ENCODE data around the gene SOX12.
"Not testable (repeated sequence)": the region's sequence is repeated elsewhere in the genome, so short reads cannot be mapped to it uniquely, and the experiment has no call there.

The SOX12 gene

GRCh38 chr20:347317-347639, 21.9 kb downstream of the SOX12 start:
- Mint-ChIP-seq H3K36me3 (ENCODE audit: insufficient read depth) (peaks cover 5% of the 10 kb centered on the region), H3K4me1 (peaks cover 21% of the 10 kb centered on the region), H3K4me3 (peak overlapping the region; percentile 88), H3K27ac (ENCODE audit: low read depth) (no peak overlapping the region), H3K27me3 (no peaks in the 10 kb centered on the region), H3K9me3 (no peaks in the 10 kb centered on the region)
- DNase-seq (ENCODE audit: low spot score in 2 of 2) (no peak), ATAC-seq (replicated peaks; ENCODE audit: extremely low read depth, poor library complexity, severe bottlenecking) (no peak)

- Mint-ChIP-seq H3K27me3 (no peaks in the 10 kb centered on the region), H3K9me3 (no peaks in the 10 kb centered on the region), H3K36me3 (ENCODE audit: insufficient read depth) (peaks cover 5% of the 10 kb centered on the region), H3K4me1 (peaks cover 21% of the 10 kb centered on the region), H3K27ac (ENCODE audit: low read depth) (peak overlapping the region; percentile 78), H3K4me3 (peak overlapping the region; percentile 88)
- DNase-seq (ENCODE audit: low spot score in 2 of 2) = no peak
- ATAC-seq (replicated peaks; ENCODE audit: extremely low read depth, poor library complexity, severe bottlenecking) = peak; percentile 74
Observed at GRCh38 chr20:347640-348484, 22.5 kb downstream of the SOX12 start.

GRCh38 chr20:348972-349841, 23.9 kb downstream of the SOX12 start:
- peaks cover 5% of the 10 kb centered on the region for H3K36me3 Mint-ChIP-seq (ENCODE audit: insufficient read depth)
- H3K27me3 Mint-ChIP-seq = no peaks in the 10 kb centered on the region
- H3K4me3 Mint-ChIP-seq = peak overlapping the region; percentile 88
- H3K4me1 Mint-ChIP-seq = peaks cover 21% of the 10 kb centered on the region
- H3K27ac Mint-ChIP-seq (ENCODE audit: low read depth) = no peak overlapping the region
- no peak for DNase-seq (ENCODE audit: low spot score in 2 of 2)
- no peak for ATAC-seq (replicated peaks; ENCODE audit: extremely low read depth, poor library complexity, severe bottlenecking)
- H3K9me3 Mint-ChIP-seq = no peaks in the 10 kb centered on the region

GRCh38 chr20:353166-353565, 27.8 kb downstream of the SOX12 start:
- DNase-seq (ENCODE audit: low spot score in 2 of 2) (no peak), ATAC-seq (replicated peaks; ENCODE audit: extremely low read depth, poor library complexity, severe bottlenecking) (no peak)
- no peak overlapping the region for H3K27ac Mint-ChIP-seq (ENCODE audit: low read depth)

GRCh38 chr20:354298-354977, 29.1 kb downstream of the SOX12 start:
- Mint-ChIP-seq H3K4me3 (no peak overlapping the region), H3K36me3 (ENCODE audit: insufficient read depth) (no peaks in the 10 kb centered on the region), H3K27ac (ENCODE audit: low read depth) (no peak overlapping the region), H3K4me1 (peaks cover 5% of the 10 kb centered on the region), H3K27me3 (no peaks in the 10 kb centered on the region), H3K9me3 (no peaks in the 10 kb centered on the region)
- DNase-seq (ENCODE audit: low spot score in 2 of 2) (peak; percentile 72 to 74), ATAC-seq (replicated peaks; ENCODE audit: extremely low read depth, poor library complexity, severe bottlenecking) (peak; percentile 95)

More at GRCh38 chr20:353166-353565, 27.8 kb downstream of the SOX12 start:
- Mint-ChIP-seq H3K4me1 (peaks cover 10% of the 10 kb centered on the region), H3K9me3 (no peaks in the 10 kb centered on the region), H3K4me3 (no peak overlapping the region), H3K27me3 (no peaks in the 10 kb centered on the region), H3K36me3 (ENCODE audit: insufficient read depth) (peaks cover 4% of the 10 kb centered on the region)

- H3K27ac Mint-ChIP-seq (ENCODE audit: low read depth); H3K9me3 Mint-ChIP-seq; H3K27me3 Mint-ChIP-seq; H3K4me1 Mint-ChIP-seq; ATAC-seq (replicated peaks; ENCODE audit: extremely low read depth, poor library complexity, severe bottlenecking); H3K36me3 Mint-ChIP-seq (ENCODE audit: insufficient read depth); H3K4me3 Mint-ChIP-seq; DNase-seq (ENCODE audit: low spot score in 2 of 2): not testable (repeated sequence)
Observed at GRCh38 chr20:356154-356553, 30.8 kb downstream of the SOX12 start.

- H3K4me1 Mint-ChIP-seq = peaks cover 5% of the 10 kb centered on the region
- H3K27me3 Mint-ChIP-seq = no peaks in the 10 kb centered on the region
- no peak overlapping the region for H3K27ac Mint-ChIP-seq (ENCODE audit: low read depth)
Observed at GRCh38 chr20:356745-357144, 31.4 kb downstream of the SOX12 start.

GRCh38 chr20:358891-359555, 33.7 kb downstream of the SOX12 start:
- Mint-ChIP-seq H3K27ac (ENCODE audit: low read depth) (no peak overlapping the region), H3K27me3 (no peaks in the 10 kb centered on the region), H3K4me3 (no peak overlapping the region), H3K36me3 (ENCODE audit: insufficient read depth) (peaks cover 1% of the 10 kb centered on the region), H3K4me1 (no peaks in the 10 kb centered on the region), H3K9me3 (no peaks in the 10 kb centered on the region)
- DNase-seq (ENCODE audit: low spot score in 2 of 2) = no peak
- no peak for ATAC-seq (replicated peaks; ENCODE audit: extremely low read depth, poor library complexity, severe bottlenecking)

More at GRCh38 chr20:356745-357144, 31.4 kb downstream of the SOX12 start:
- H3K9me3 Mint-ChIP-seq = no peaks in the 10 kb centered on the region
- peaks cover 1% of the 10 kb centered on the region for H3K36me3 Mint-ChIP-seq (ENCODE audit: insufficient read depth)
- ATAC-seq (replicated peaks; ENCODE audit: extremely low read depth, poor library complexity, severe bottlenecking) (no peak), DNase-seq (ENCODE audit: low spot score in 2 of 2) (no peak)
- no peak overlapping the region for H3K4me3 Mint-ChIP-seq

GRCh38 chr20:361561-361960, 36.2 kb downstream of the SOX12 start:
- ATAC-seq (replicated peaks; ENCODE audit: extremely low read depth, poor library complexity, severe bottlenecking) = no peak
- H3K4me1 Mint-ChIP-seq = no peaks in the 10 kb centered on the region
- no peak overlapping the region for H3K4me3 Mint-ChIP-seq
- no peak overlapping the region for H3K27ac Mint-ChIP-seq (ENCODE audit: low read depth)
- H3K9me3 Mint-ChIP-seq = no peaks in the 10 kb centered on the region
- no peaks in the 10 kb centered on the region for H3K27me3 Mint-ChIP-seq
- peaks cover 1% of the 10 kb centered on the region for H3K36me3 Mint-ChIP-seq (ENCODE audit: insufficient read depth)
- DNase-seq (ENCODE audit: low spot score in 2 of 2) = no peak

GRCh38 chr20:362271-363254, 37.2 kb downstream of the SOX12 start:
- no peak for DNase-seq (ENCODE audit: low spot score in 2 of 2)

GRCh38 chr20:363319-364078, 38.1 kb downstream of the SOX12 start:
- ATAC-seq (replicated peaks; ENCODE audit: extremely low read depth, poor library complexity, severe bottlenecking) (no peak), DNase-seq (ENCODE audit: low spot score in 2 of 2) (no peak)
- Mint-ChIP-seq H3K4me3 (no peak overlapping the region), H3K27me3 (peaks cover 4% of the 10 kb centered on the region), H3K9me3 (no peaks in the 10 kb centered on the region), H3K36me3 (ENCODE audit: insufficient read depth) (peaks cover 1% of the 10 kb centered on the region), H3K4me1 (no peaks in the 10 kb centered on the region), H3K27ac (ENCODE audit: low read depth) (no peak overlapping the region)

More at GRCh38 chr20:362271-363254, 37.2 kb downstream of the SOX12 start:
- Mint-ChIP-seq H3K9me3 (no peaks in the 10 kb centered on the region), H3K4me3 (no peak overlapping the region), H3K27me3 (no peaks in the 10 kb centered on the region), H3K36me3 (ENCODE audit: insufficient read depth) (peaks cover 1% of the 10 kb centered on the region), H3K4me1 (no peaks in the 10 kb centered on the region), H3K27ac (ENCODE audit: low read depth) (no peak overlapping the region)
- ATAC-seq (replicated peaks; ENCODE audit: extremely low read depth, poor library complexity, severe bottlenecking) = no peak
